IMR-90 (cell line): Measurements from ENCODE around the gene RSPH9. TPM values are rescaled to one million over a fixed set of nuclear protein-coding genes. Genes with fewer than 3 reads are reported as not detected.

Source experiments
- CTCF ChIP-seq: conservative IDR thresholded peaks from 2 replicates; pipeline ENCODE4 v1.5.1; 2012; ENCODE audit warnings: mild to moderate bottlenecking, low read depth, low read length, improper control_type of control experiment
- polyA plus RNA-seq, 3 experiments: library from polyadenylated mRNA; depleted of rRNA; stranded (reverse); fragments of >200 nt; gene quantifications; 2 replicates each; pipeline ENCODE4 v1.2.3, GENCODE V29; 2012; ENCODE audit warnings: low replicate concordance in 1 of 3
- total RNA-seq: library from RNA; depleted of rRNA; stranded (reverse); fragments of >200 nt; gene quantifications from 2 replicates; pipeline ENCODE4 v1.2.3, GENCODE V29; 2012

The RSPH9 gene
- total and polyA plus RNA-seq, 2 of the 4 experiments (the other 2 are of a cell fraction) = 0.18 to 0.21 TPM

GRCh38 chr6:43627008-43627825, 17.6 kb upstream of the RSPH9 start (continued):
- TF ChIP-seq CTCF = no peak
